HepG2 (cell line): ENCODE results near the gene NXPE1. TPM values are rescaled to one million over a fixed set of nuclear protein-coding genes. Genes with fewer than 3 reads are reported as not detected.
"Not testable (repeated sequence)": the region's sequence is repeated elsewhere in the genome, so short reads cannot be mapped to it uniquely, and the experiment has no call there.

Source experiments
- ATAC-seq: fragments of 200-7000 bp; cut with Tn5 transposase; 3 replicates; pipeline ENCODE4 v1.9.1; 2020; ENCODE audit warnings: mild to moderate bottlenecking, moderate library complexity
- BruUV-seq: library from RNA; stranded (reverse); fragments of 400-500 nt; replicated peaks from 2 replicates; lab custom pipeline; 2021; lab: Mats Ljungman, UMichigan
- CTCF ChIA-PET: fragments of 300-600 bp; formaldehyde crosslinking; extraction: SDS; loops from one replicate; lab custom pipeline; 2021; ENCODE audit warnings: low total read pairs, inconsistent platforms, low intra/inter-chr PET ratio; lab: Yijun Ruan, JAX
- POLR2A ChIA-PET: fragments of 350-600 bp; sonication (Branson Sonifier 250); formaldehyde crosslinking; loops from one replicate; lab custom pipeline; 2020; ENCODE audit warnings: antibody characterized with exemption, inconsistent platforms; lab: Yijun Ruan, JAX
- DNase-seq: peaks from one replicate; pipeline ENCODE4 v3.0.0-alpha.2; 2015; ENCODE audit warnings: low spot score
- FAIRE-seq: peaks from 3 replicates; lab custom pipeline; 2011; peaks lifted over from hg19 to GRCh38; lab: Jason Lieb, UNC
- H2AFZ ChIP-seq: one replicate; pipeline ENCODE4 v1.6.1; 2011; ENCODE audit warnings: low read length, inconsistent platforms
- H3K27ac ChIP-seq: fragments of 300-600 bp; 3 replicates; pipeline ENCODE4 v1.8.0; 2011; ENCODE audit warnings: mixed run types, mild to moderate bottlenecking, mixed read lengths, low read length, inconsistent platforms; ENCODE audit not compliant: insufficient read depth; ENCODE audit errors: extremely low read length
- H3K27me3 ChIP-seq, 2 experiments: fragments of 200-600 bp in 1 of 2; 2 replicates in 1 of 2; 3 replicates in 1 of 2; pipeline versions ENCODE4 v1.6.0 to v1.8.0; 2011; ENCODE audit warnings: low read length in 2 of 2, mild to moderate bottlenecking in 2 of 2, moderate library complexity in 2 of 2, inconsistent platforms in 1 of 2; ENCODE audit not compliant: insufficient read depth in 2 of 2, control insufficient read depth in 1 of 2
- H3K36me3 ChIP-seq, 2 experiments: fragments of 200-600 bp in 1 of 2; replicated peaks in 1 of 2; 2 replicates in 1 of 2; 3 replicates in 1 of 2; pipeline versions ENCODE4 v1.5.1 to v1.8.0; 2011; ENCODE audit warnings: low read length in 2 of 2, inconsistent platforms in 1 of 2; ENCODE audit not compliant: insufficient read depth in 2 of 2, control insufficient read depth in 1 of 2
- H3K4me1 ChIP-seq: 2 replicates; pipeline ENCODE4 v1.5.1; 2012; ENCODE audit warnings: low read length, inconsistent platforms; ENCODE audit not compliant: insufficient read depth
- H3K4me2 ChIP-seq: 2 replicates; pipeline ENCODE4 v1.6.0; 2011; ENCODE audit warnings: low read depth, low read length, inconsistent platforms
- H3K4me3 ChIP-seq, 3 experiments: fragments of 200-600 bp in 1 of 3; sonication (generic), shearing (Covaris generic) in 1 of 3; replicated peaks in 1 of 3; 2 replicates each; pipeline ENCODE4 v1.5.1; 2011 to 2016; ENCODE audit warnings: low read length in 3 of 3, inconsistent platforms in 2 of 3, low read depth in 2 of 3, mild to moderate bottlenecking in 2 of 3, control low read depth in 1 of 3, mixed read lengths in 1 of 3; ENCODE audit not compliant: insufficient read depth in 1 of 3
- H3K79me2 ChIP-seq: one replicate; pipeline ENCODE4 v1.6.1; 2011; ENCODE audit warnings: low read length, inconsistent platforms; ENCODE audit not compliant: insufficient read depth
- H3K9ac ChIP-seq: 2 replicates; pipeline ENCODE4 v1.6.0; 2011; ENCODE audit warnings: mild to moderate bottlenecking, low read depth, low read length, inconsistent platforms; ENCODE audit not compliant: insufficient read depth
- H3K9me3 ChIP-seq: 2 replicates; pipeline ENCODE4 v1.5.1; 2012; ENCODE audit warnings: mild to moderate bottlenecking, low read length
- H4K20me1 ChIP-seq: 2 replicates; pipeline ENCODE4 v1.6.0; 2011; ENCODE audit warnings: inconsistent platforms, mild to moderate bottlenecking, low read length, moderate library complexity; ENCODE audit not compliant: insufficient read depth
- HES4 ChIP-seq: sonication (generic); formaldehyde crosslinking; IDR thresholded peaks from 2 replicates; pipeline ENCODE4 v1.9.0; 2021; ENCODE audit warnings: mild to moderate bottlenecking, missing genetic modification reagents, borderline replicate concordance
- HMGXB3 ChIP-seq: sonication (generic); formaldehyde crosslinking; IDR thresholded peaks from 2 replicates; pipeline ENCODE4 v1.4.0; 2020; ENCODE audit warnings: missing genetic modification reagents, borderline replicate concordance
- JARID2 ChIP-seq: sonication (generic); formaldehyde crosslinking; IDR thresholded peaks from 2 replicates; pipeline ENCODE4 v1.8.1; 2023; ENCODE audit warnings: missing genetic modification reagents, inconsistent platforms; ENCODE audit not compliant: insufficient replicate concordance
- KAT7 ChIP-seq: IDR thresholded peaks from 2 replicates; pipeline ENCODE4 v1.6.1; 2018; ENCODE audit warnings: borderline replicate concordance, missing compliant biosample characterization
- SOX5 ChIP-seq: IDR thresholded peaks from 2 replicates; pipeline ENCODE4 v1.6.1; 2016; ENCODE audit warnings: borderline replicate concordance
- TSC22D2 ChIP-seq: sonication (generic); formaldehyde crosslinking; IDR thresholded peaks from 2 replicates; pipeline ENCODE4 v1.5.1; 2020; ENCODE audit warnings: missing genetic modification reagents, mild to moderate bottlenecking, borderline replicate concordance
- ZNF276 ChIP-seq: sonication (generic); formaldehyde crosslinking; IDR thresholded peaks from 2 replicates; pipeline ENCODE4 v1.4.0; 2020; ENCODE audit warnings: mild to moderate bottlenecking, low read depth, missing genetic modification reagents
- ZNF350 ChIP-seq: sonication (generic); formaldehyde crosslinking; IDR thresholded peaks from 2 replicates; pipeline ENCODE4 v1.4.0; 2020; ENCODE audit warnings: mild to moderate bottlenecking, low read depth, missing genetic modification reagents, borderline replicate concordance
- WGBS: methylation state at CpG from one replicate; pipeline ENCODE4 v1.1.6; 2017; ENCODE audit warnings: low lambda C conversion rate; 5-methylcytosine and 5-hydroxymethylcytosine counted together
- in situ Hi-C: cut with HindIII; loops from 2 replicates; pipeline ENCODE4 v1.10.0; 2017; ENCODE audit warnings: low pct_unique_long_range_greater_than_20kb; ENCODE audit not compliant: extremely low pct_ligation_motif_present
- intact Hi-C: fragments of 100-400 bp; cut with micrococcal nuclease; formaldehyde crosslinking; loops from one replicate; pipeline ENCODE4 v1.10.0; 2022; ENCODE audit not compliant: unreplicated experiment
- polyA plus RNA-seq, 8 experiments: library from polyadenylated mRNA; depleted of rRNA in 3 of 8; stranded (reverse) in 7 of 8; unstranded in 1 of 8; fragments of >200 nt; fragmentation: Illumina TruSeq in 4 of 8; extraction: Trizol in 4 of 8; gene quantifications; 2 replicates each; pipeline versions ENCODE4 v1.2.1 to v1.2.3, GENCODE V29; 2011 to 2016; ENCODE audit warnings: low read depth in 4 of 8, missing spikeins in 1 of 8, mixed read lengths in 1 of 8; ENCODE audit not compliant: insufficient read depth in 1 of 8
- total RNA-seq, 5 experiments: library from RNA; depleted of rRNA; stranded (reverse); fragments of >200 nt; fragmentation: Illumina TruSeq; extraction: Trizol; gene quantifications; 2 replicates each; pipeline ENCODE4 v1.2.3, GENCODE V29; 2016; ENCODE audit warnings: low read depth in 1 of 5
- TF ChIP-seq, protein P1 (sequence below): sonication (generic); formaldehyde crosslinking; conservative IDR thresholded peaks from 2 replicates; pipeline ENCODE4 v1.4.0; 2020; ENCODE audit warnings: missing genetic modification reagents

Gene NXPE1
- total and polyA plus RNA-seq, 2 of the 13 experiments (the other 11 are each of a cell fraction or from before 2014, with no cell fraction given): not detected

GRCh38 chr11:114603151-114603550, 43.5 kb upstream of the NXPE1 start:
- POLR2A ChIA-PET, H4K20me1 ChIP-seq, H3K27me3 ChIP-seq, CTCF ChIA-PET, H3K9ac ChIP-seq, ATAC-seq, H3K36me3 ChIP-seq, H3K4me2 ChIP-seq, H2AFZ ChIP-seq, H3K4me1 ChIP-seq, intact Hi-C loops, DNase-seq, H3K27ac ChIP-seq, FAIRE-seq, H3K4me3 ChIP-seq, BruUV-seq, H3K79me2 ChIP-seq, in situ Hi-C loops: not testable (repeated sequence)
- peaks cover 43% of the 10 kb centered on the region for H3K9me3 ChIP-seq
- WGBS: 4% methylated on average over 7 of the region's 7 CpGs

- DNase-seq (no peak), ATAC-seq (no peak), FAIRE-seq (no peak)
- no peak overlapping the region for H3K9ac ChIP-seq
- no peaks in the 10 kb centered on the region for H4K20me1 ChIP-seq
- ChIA-PET POLR2A (no interaction called here), CTCF (no interaction called here)
- no peak overlapping the region for H3K4me3 ChIP-seq
- no peaks in the 10 kb centered on the region for H3K4me1 ChIP-seq
- intact Hi-C loops (no loop called here), in situ Hi-C loops (loop anchor here (25.0 kb wide), 1 partner anchor 261 kb away; no protein-coding TSS in a partner anchor)
- no peaks in the 10 kb centered on the region for H3K27me3 ChIP-seq
- H3K4me2 ChIP-seq: no peak overlapping the region
- no CpG with 5 or more reads among the region's 1 CpG for WGBS
- H3K9me3 ChIP-seq: no peaks in the 10 kb centered on the region; the same call in 1 of the 2 replicates
- no peaks in the 10 kb centered on the region for H3K79me2 ChIP-seq
- no peak overlapping the region for H2AFZ ChIP-seq
- H3K36me3 ChIP-seq: no peaks in the 10 kb centered on the region
- no TSS peak for BruUV-seq
- no peak overlapping the region for H3K27ac ChIP-seq
- TF ChIP-seq TSC22D2 (no peak), HES4 (CRISPR knock-in tag) (no peak), KAT7 (CRISPR knock-in tag) (no peak), ZNF276 (CRISPR knock-in tag) (no peak), HMGXB3 (CRISPR knock-in tag) (no peak), JARID2 (CRISPR knock-in tag) (no peak), ZNF350 (CRISPR knock-in tag) (no peak), SOX5 (no peak)
- TF ChIP-seq, protein P1, sequence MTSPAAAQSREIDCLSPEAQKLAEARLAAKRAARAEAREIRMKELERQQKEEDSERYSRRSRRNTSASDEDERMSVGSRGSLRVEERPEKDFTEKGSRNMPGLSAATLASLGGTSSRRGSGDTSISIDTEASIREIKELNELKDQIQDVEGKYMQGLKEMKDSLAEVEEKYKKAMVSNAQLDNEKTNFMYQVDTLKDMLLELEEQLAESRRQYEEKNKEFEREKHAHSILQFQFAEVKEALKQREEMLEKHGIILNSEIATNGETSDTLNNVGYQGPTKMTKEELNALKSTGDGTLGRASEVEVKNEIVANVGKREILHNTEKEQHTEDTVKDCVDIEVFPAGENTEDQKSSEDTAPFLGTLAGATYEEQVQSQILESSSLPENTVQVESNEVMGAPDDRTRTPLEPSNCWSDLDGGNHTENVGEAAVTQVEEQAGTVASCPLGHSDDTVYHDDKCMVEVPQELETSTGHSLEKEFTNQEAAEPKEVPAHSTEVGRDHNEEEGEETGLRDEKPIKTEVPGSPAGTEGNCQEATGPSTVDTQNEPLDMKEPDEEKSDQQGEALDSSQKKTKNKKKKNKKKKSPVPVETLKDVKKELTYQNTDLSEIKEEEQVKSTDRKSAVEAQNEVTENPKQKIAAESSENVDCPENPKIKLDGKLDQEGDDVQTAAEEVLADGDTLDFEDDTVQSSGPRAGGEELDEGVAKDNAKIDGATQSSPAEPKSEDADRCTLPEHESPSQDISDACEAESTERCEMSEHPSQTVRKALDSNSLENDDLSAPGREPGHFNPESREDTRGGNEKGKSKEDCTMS (CRISPR knock-in tag): no peak
These were observed 38.8 kb upstream of the NXPE1 start for GRCh38 chr11:114598461-114598860.
